Bronchial epithelial cell (primary cell): ENCODE results near the gene SRPK1. TPM values are rescaled to one million over a fixed set of nuclear protein-coding genes. Genes with fewer than 3 reads are reported as not detected.

Source experiments
- DNase-seq: peaks from one replicate; pipeline ENCODE4 v3.0.0-alpha.2; 2010; ENCODE audit warnings: low read depth
- FAIRE-seq: peaks from 2 replicates; lab custom pipeline; 2011; peaks lifted over from hg19 to GRCh38; lab: Jason Lieb, UNC
- H3K27me3 ChIP-seq: 2 replicates; pipeline ENCODE4 v1.5.1; 2011; ENCODE audit warnings: low read length; ENCODE audit not compliant: control insufficient read depth, insufficient read depth
- H3K36me3 ChIP-seq: 2 replicates; pipeline ENCODE4 v1.5.1; 2011; ENCODE audit warnings: low read length; ENCODE audit not compliant: control insufficient read depth, insufficient read depth
- H3K4me3 ChIP-seq: 2 replicates; pipeline ENCODE4 v1.5.1; 2011; ENCODE audit warnings: mild to moderate bottlenecking, low read depth, low read length, control low read depth
- CTCF ChIP-seq: IDR thresholded peaks from 2 replicates; pipeline ENCODE4 v1.5.1; 2011; ENCODE audit warnings: mild to moderate bottlenecking, moderate library complexity, low read length, control low read depth, inconsistent platforms; ENCODE audit not compliant: insufficient read depth, severe bottlenecking
- total RNA-seq: library from RNA; depleted of rRNA; stranded (reverse); fragments of >200 nt; gene quantifications from 2 replicates; pipeline ENCODE4 v1.2.1, GENCODE V29; 2014

Gene SRPK1
- total RNA-seq, 1 donor from 2014 or later: 90.6 TPM

- no peak overlapping the region for H3K4me3 ChIP-seq
- TF ChIP-seq CTCF: no peak
- DNase-seq (no peak), FAIRE-seq (no peak)
- H3K36me3 ChIP-seq: peaks cover 3% of the 10 kb centered on the region
- H3K27me3 ChIP-seq: no peaks in the 10 kb centered on the region
These were observed 61.5 kb downstream of the SRPK1 start for GRCh38 chr6:35859367-35859766.

DNA sequence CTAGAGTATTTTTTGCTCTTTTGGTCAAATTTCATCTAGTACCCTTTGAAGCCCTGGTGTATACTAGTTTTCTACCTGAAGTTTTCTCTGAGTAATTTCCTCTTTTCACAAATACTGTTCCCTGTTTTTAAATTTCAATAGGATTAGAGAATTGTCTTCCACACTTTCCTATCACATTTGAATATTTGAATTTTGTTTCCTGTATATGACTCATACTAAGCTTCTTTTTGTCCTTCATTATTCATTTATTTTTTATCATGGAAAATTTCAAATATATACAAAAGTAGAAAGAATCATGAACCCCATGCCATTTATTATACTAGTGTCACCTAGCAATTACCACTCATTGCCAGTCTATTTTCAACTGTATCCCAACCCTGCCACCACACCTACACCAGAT lies 63.0 kb downstream of the SRPK1 start:
- peaks cover 4% of the 10 kb centered on the region for H3K36me3 ChIP-seq
- no peak overlapping the region for H3K4me3 ChIP-seq
- no peak for FAIRE-seq
- no peak for DNase-seq
- no peak for TF ChIP-seq CTCF
- H3K27me3 ChIP-seq: no peaks in the 10 kb centered on the region

- H3K27me3 ChIP-seq: no peaks in the 10 kb centered on the region
- H3K36me3 ChIP-seq: peaks cover 5% of the 10 kb centered on the region
- no peak for TF ChIP-seq CTCF
- H3K4me3 ChIP-seq: no peak overlapping the region
- no peak for FAIRE-seq
- no peak for DNase-seq
These were observed 64.6 kb downstream of the SRPK1 start for GRCh38 chr6:35856250-35856649.

DNA sequence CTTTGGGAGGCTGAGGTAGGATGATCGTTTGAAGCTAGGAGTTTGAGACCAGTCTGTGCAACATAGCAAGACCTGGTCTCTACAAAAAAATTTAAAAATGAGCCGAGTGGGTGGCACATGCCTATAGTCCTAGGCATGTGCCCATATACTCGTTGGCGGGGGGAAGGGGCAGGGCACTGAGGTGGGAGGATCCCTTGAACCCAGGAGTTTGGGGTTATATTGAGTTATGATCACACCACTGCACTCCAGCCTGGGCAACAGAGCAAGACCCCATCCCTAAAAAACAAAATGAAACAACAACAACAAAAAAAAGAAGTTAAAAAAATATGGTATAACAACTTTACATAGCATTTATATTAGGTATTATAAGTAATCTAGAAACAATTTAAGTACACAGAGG lies 67.9 kb downstream of the SRPK1 start:
- Histone ChIP-seq H3K4me3 (no peak overlapping the region), H3K36me3 (peaks cover 3% of the 10 kb centered on the region), H3K27me3 (no peaks in the 10 kb centered on the region)
- no peak for TF ChIP-seq CTCF
- DNase-seq (no peak), FAIRE-seq (no peak)

GRCh38 chr6:35850208-35850607 lies 70.7 kb downstream of the SRPK1 start:
- Histone ChIP-seq H3K27me3 (no peaks in the 10 kb centered on the region), H3K36me3 (peaks cover 2% of the 10 kb centered on the region), H3K4me3 (no peak overlapping the region)
- no peak for TF ChIP-seq CTCF
- FAIRE-seq (no peak), DNase-seq (no peak)

DNA sequence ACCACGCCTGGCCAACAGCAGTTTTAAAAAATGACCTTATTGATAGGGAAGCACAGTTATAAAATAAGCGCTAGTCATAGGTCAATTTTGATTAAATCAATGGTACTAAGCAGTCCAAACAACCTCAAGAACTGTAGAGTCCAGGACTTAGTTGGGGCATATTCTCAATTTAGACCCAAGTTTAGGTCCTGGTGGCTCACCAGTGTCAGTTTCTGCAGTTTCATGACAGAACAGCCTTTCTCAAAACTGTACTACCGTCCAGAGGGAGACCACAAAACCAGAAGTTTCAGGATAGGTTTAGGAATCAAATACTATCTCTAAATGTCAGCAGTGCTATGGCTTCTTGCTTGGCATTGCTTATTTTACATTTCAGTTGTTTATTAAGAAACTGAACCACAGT lies 76.6 kb downstream of the SRPK1 start:
- H3K27me3 ChIP-seq: no peaks in the 10 kb centered on the region
- peaks cover 2% of the 10 kb centered on the region for H3K36me3 ChIP-seq
- H3K4me3 ChIP-seq: no peak overlapping the region
- FAIRE-seq (no peak), DNase-seq (no peak)
- no peak for TF ChIP-seq CTCF
